Activated CD8-positive, alpha-beta T cell treated with anti-CD3 and anti-CD28 coated beads for 36 hours (primary cell): Measurements from ENCODE around the gene HIVEP1. TPM values are rescaled to one million over a fixed set of nuclear protein-coding genes. Genes with fewer than 3 reads are reported as not detected.

Source experiments
- ATAC-seq: fragments of 200-7000 bp; cut with Tn5 transposase; one replicate; pipeline ENCODE4 v1.10.0; 2021; ENCODE audit warnings: mild to moderate bottlenecking, moderate library complexity
- CTCF ChIA-PET: fragments of 350-600 bp; sonication (Branson Sonifier 250); formaldehyde crosslinking; loops from one replicate; lab custom pipeline; 2021; ENCODE audit warnings: antibody characterized with exemption; lab: Charles Lee
- POLR2A ChIA-PET: fragments of 350-600 bp; sonication (Branson Sonifier 250); formaldehyde crosslinking; loops from one replicate; lab custom pipeline; 2021; ENCODE audit warnings: antibody characterized with exemption; lab: Charles Lee
- DNase-seq: peaks from one replicate; pipeline ENCODE4 v3.0.0-alpha.2; 2020
- H3K27ac Mint-ChIP-seq: one replicate; pipeline ENCODE4 v1.8.0; 2021; ENCODE audit warnings: mild to moderate bottlenecking, mixed read lengths
- H3K27me3 Mint-ChIP-seq: one replicate; pipeline ENCODE4 v1.8.0; 2021; ENCODE audit warnings: mixed read lengths
- H3K36me3 Mint-ChIP-seq: one replicate; pipeline ENCODE4 v1.8.0; 2021; ENCODE audit warnings: low read depth, mixed read lengths
- H3K4me1 Mint-ChIP-seq: one replicate; pipeline ENCODE4 v1.8.0; 2021; ENCODE audit warnings: low read depth, mixed read lengths
- H3K4me3 Mint-ChIP-seq: one replicate; pipeline ENCODE4 v1.8.0; 2021; ENCODE audit warnings: mild to moderate bottlenecking, moderate library complexity, mixed read lengths
- H3K9me3 Mint-ChIP-seq: one replicate; pipeline ENCODE4 v1.8.0; 2021; ENCODE audit warnings: mixed read lengths
- CTCF ChIP-seq: fragments of 200-600 bp; IDR thresholded peaks from one replicate; pipeline ENCODE4 v1.8.0; 2022; ENCODE audit warnings: antibody characterized with exemption, mild to moderate bottlenecking
- intact Hi-C: fragments of 100-400 bp; cut with micrococcal nuclease; formaldehyde crosslinking; loops from one replicate; pipeline ENCODE4 v1.10.0; 2022
- total RNA-seq, 2 experiments: library from RNA; stranded (reverse); gene quantifications; one replicate each; pipeline ENCODE4 v1.2.3, GENCODE V29; 2021

HIVEP1 gene
- total RNA-seq, 2 experiments from 2014 or later = 38.5 to 41.3 TPM

GRCh38 chr6:11968241-11968806 lies 43.8 kb upstream of the HIVEP1 start:
- Mint-ChIP-seq H3K4me3 (no peak overlapping the region), H3K9me3 (no peaks in the 10 kb centered on the region), H3K27me3 (no peaks in the 10 kb centered on the region), H3K27ac (no peak overlapping the region), H3K36me3 (no peaks in the 10 kb centered on the region), H3K4me1 (peaks cover 5% of the 10 kb centered on the region)
- POLR2A ChIA-PET = no interaction called here
- no peak for TF ChIP-seq CTCF
- DNase-seq = no peak
- ATAC-seq = no peak
- intact Hi-C loops = no loop called here
- CTCF ChIA-PET = no interaction called here

- intact Hi-C loops = no loop called here
- no peak overlapping the region for H3K27ac Mint-ChIP-seq
- POLR2A ChIA-PET = no interaction called here
- H3K36me3 Mint-ChIP-seq = no peaks in the 10 kb centered on the region
- no peak for TF ChIP-seq CTCF
- H3K4me1 Mint-ChIP-seq = peaks cover 7% of the 10 kb centered on the region
- no peak overlapping the region for H3K4me3 Mint-ChIP-seq
- no peak for ATAC-seq
- CTCF ChIA-PET = no interaction called here
- no peak for DNase-seq
- H3K9me3 Mint-ChIP-seq = no peaks in the 10 kb centered on the region
- no peaks in the 10 kb centered on the region for H3K27me3 Mint-ChIP-seq
Observed at GRCh38 chr6:11969092-11969491, 43.0 kb upstream of the HIVEP1 start.

- intact Hi-C loops = no loop called here
- POLR2A ChIA-PET = no interaction called here
Observed at GRCh38 chr6:11970114-11970513, 42.0 kb upstream of the HIVEP1 start.

GRCh38 chr6:11971154-11971553 lies 41.0 kb upstream of the HIVEP1 start:
- Mint-ChIP-seq H3K36me3 (peaks cover 2% of the 10 kb centered on the region), H3K9me3 (no peaks in the 10 kb centered on the region), H3K27ac (no peak overlapping the region), H3K27me3 (no peaks in the 10 kb centered on the region), H3K4me3 (no peak overlapping the region), H3K4me1 (peaks cover 17% of the 10 kb centered on the region)
- CTCF ChIA-PET = interaction anchor here (1.2 kb wide), 1 partner anchor 13 kb away, joined by 3 read pairs; no protein-coding TSS in a partner anchor
- POLR2A ChIA-PET = no interaction called here
- intact Hi-C loops = no loop called here
- no peak for DNase-seq
- no peak for ATAC-seq
- TF ChIP-seq CTCF = no peak

More at GRCh38 chr6:11970114-11970513, 42.0 kb upstream of the HIVEP1 start:
- ATAC-seq (no peak), DNase-seq (no peak)
- H3K4me1 Mint-ChIP-seq = peaks cover 11% of the 10 kb centered on the region
- no peaks in the 10 kb centered on the region for H3K9me3 Mint-ChIP-seq
- no peaks in the 10 kb centered on the region for H3K27me3 Mint-ChIP-seq
- peaks cover 2% of the 10 kb centered on the region for H3K36me3 Mint-ChIP-seq
- TF ChIP-seq CTCF = no peak
- H3K4me3 Mint-ChIP-seq = no peak overlapping the region
- no peak overlapping the region for H3K27ac Mint-ChIP-seq
- CTCF ChIA-PET = no interaction called here

- DNase-seq = no peak
- TF ChIP-seq CTCF = no peak
- POLR2A ChIA-PET = no interaction called here
- no peak for ATAC-seq
- peaks cover 2% of the 10 kb centered on the region for H3K36me3 Mint-ChIP-seq
- CTCF ChIA-PET = interaction anchor here (1.2 to 1.3 kb wide), 2 partner anchors 14 to 280 kb away, joined by 3 to 4 read pairs; no protein-coding TSS in a partner anchor
- H3K4me3 Mint-ChIP-seq = no peak overlapping the region
- no peak overlapping the region for H3K27ac Mint-ChIP-seq
- intact Hi-C loops = no loop called here
- H3K27me3 Mint-ChIP-seq = no peaks in the 10 kb centered on the region
- H3K9me3 Mint-ChIP-seq = no peaks in the 10 kb centered on the region
- peaks cover 28% of the 10 kb centered on the region for H3K4me1 Mint-ChIP-seq
Observed at GRCh38 chr6:11972270-11972669, 39.8 kb upstream of the HIVEP1 start.
